ENCODE data around the gene MRPS2.

DNA sequence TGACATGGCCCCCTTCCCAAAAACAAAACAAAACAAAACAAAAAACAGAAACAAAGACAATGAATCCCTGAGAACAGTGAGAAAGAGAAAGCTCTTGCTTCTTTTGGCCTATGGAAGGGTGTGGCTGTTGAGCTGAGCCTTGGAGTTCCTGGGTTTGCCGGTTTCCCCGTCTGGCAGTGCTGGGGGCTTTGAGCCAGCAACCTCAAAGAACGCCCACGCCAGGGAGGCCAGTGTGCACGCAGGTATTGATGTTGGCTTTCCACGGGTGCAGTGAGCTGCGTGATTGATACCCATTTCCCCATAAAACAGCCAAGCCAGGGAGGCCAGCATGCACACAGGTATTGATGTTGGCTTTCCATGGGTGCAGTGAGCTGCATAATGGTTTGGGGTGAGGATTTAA lies 12.4 kb downstream of the MRPS2 start:
- TF ChIP-seq, protein P1, sequence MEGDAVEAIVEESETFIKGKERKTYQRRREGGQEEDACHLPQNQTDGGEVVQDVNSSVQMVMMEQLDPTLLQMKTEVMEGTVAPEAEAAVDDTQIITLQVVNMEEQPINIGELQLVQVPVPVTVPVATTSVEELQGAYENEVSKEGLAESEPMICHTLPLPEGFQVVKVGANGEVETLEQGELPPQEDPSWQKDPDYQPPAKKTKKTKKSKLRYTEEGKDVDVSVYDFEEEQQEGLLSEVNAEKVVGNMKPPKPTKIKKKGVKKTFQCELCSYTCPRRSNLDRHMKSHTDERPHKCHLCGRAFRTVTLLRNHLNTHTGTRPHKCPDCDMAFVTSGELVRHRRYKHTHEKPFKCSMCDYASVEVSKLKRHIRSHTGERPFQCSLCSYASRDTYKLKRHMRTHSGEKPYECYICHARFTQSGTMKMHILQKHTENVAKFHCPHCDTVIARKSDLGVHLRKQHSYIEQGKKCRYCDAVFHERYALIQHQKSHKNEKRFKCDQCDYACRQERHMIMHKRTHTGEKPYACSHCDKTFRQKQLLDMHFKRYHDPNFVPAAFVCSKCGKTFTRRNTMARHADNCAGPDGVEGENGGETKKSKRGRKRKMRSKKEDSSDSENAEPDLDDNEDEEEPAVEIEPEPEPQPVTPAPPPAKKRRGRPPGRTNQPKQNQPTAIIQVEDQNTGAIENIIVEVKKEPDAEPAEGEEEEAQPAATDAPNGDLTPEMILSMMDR (optimal IDR thresholded peaks at IDR 0.05 in 1 of 3, IDR thresholded peaks at IDR 0.05 in 1 of 3, conservative IDR thresholded peaks at IDR 0.05 in 1 of 3; ENCODE audit: extremely low read depth in 1 of 3, insufficient read depth in 2 of 3, low read length in 3 of 3), result no peak
- no peak for TF ChIP-seq EZH2 (IDR thresholded peaks at IDR 0.05; ENCODE audit: low read length)

Data from keratinocyte (primary cell).